GM12878 (cell line): ENCODE results near the gene CDSN. TPM values are rescaled to one million over a fixed set of nuclear protein-coding genes. Genes with fewer than 3 reads are reported as not detected.

Source experiments
- ATAC-seq: fragments of 200-7000 bp; cut with Tn5 transposase; 3 replicates; pipeline ENCODE4 v1.9.1; 2020; ENCODE audit warnings: mild to moderate bottlenecking, moderate library complexity
- BruUV-seq: library from RNA; stranded (reverse); fragments of 400-500 nt; replicated peaks from 2 replicates; lab custom pipeline; 2021; lab: Mats Ljungman, UMichigan
- CTCF ChIA-PET: fragments of 300-600 bp; sonication (Branson Sonifier 250); formaldehyde crosslinking; extraction: SDS; loops from one replicate; lab custom pipeline; 2021; ENCODE audit warnings: inconsistent platforms; lab: Yijun Ruan, JAX
- POLR2A ChIA-PET: fragments of 350-600 bp; formaldehyde crosslinking; extraction: SDS; loops from one replicate; lab custom pipeline; 2021; ENCODE audit warnings: inconsistent platforms; lab: Charles Lee
- RAD21 ChIA-PET: fragments of 300-600 bp; sonication (Branson Sonifier 250); formaldehyde crosslinking; loops from one replicate; lab custom pipeline; 2023; ENCODE audit warnings: antibody characterized with exemption; ENCODE audit not compliant: unreplicated experiment; lab: Charles Lee
- SMC1A ChIA-PET: fragments of 300-600 bp; sonication (Branson Sonifier 250); formaldehyde crosslinking; loops from one replicate; lab custom pipeline; 2023; ENCODE audit not compliant: unreplicated experiment, uncharacterized antibody; lab: Charles Lee
- DNase-seq: peaks from one replicate; pipeline ENCODE4 v3.0.0-alpha.2; 2011; ENCODE audit warnings: low read depth, low spot score
- FAIRE-seq: peaks from 3 replicates; lab custom pipeline; 2011; peaks lifted over from hg19 to GRCh38; lab: Jason Lieb, UNC
- H2AFZ ChIP-seq: 2 replicates; pipeline ENCODE4 v1.6.0; 2011; ENCODE audit warnings: low read depth, low read length, control low read depth; ENCODE audit not compliant: control insufficient read depth
- H3K27ac ChIP-seq: 2 replicates; pipeline ENCODE4 v1.5.1; 2011; ENCODE audit warnings: control low read depth; ENCODE audit not compliant: control insufficient read depth, insufficient read depth
- H3K27me3 ChIP-seq, 2 experiments: replicated peaks in 1 of 2; 2 replicates each; pipeline versions ENCODE4 v1.6.0 to v1.6.1; 2011; ENCODE audit warnings: low read length in 1 of 2; ENCODE audit not compliant: control insufficient read depth in 2 of 2, insufficient read depth in 2 of 2
- H3K36me3 ChIP-seq, 2 experiments: 2 replicates each; pipeline ENCODE4 v1.5.1; 2011; ENCODE audit warnings: low read length in 1 of 2; ENCODE audit not compliant: control insufficient read depth in 2 of 2, insufficient read depth in 2 of 2
- H3K4me1 ChIP-seq: 2 replicates; pipeline ENCODE4 v1.6.1; 2011; ENCODE audit warnings: mild to moderate bottlenecking, low read length, moderate library complexity, mixed read lengths; ENCODE audit not compliant: control insufficient read depth, insufficient read depth
- H3K4me2 ChIP-seq: 2 replicates; pipeline ENCODE4 v1.6.0; 2011; ENCODE audit warnings: control low read depth; ENCODE audit not compliant: control insufficient read depth, insufficient read depth
- H3K4me3 ChIP-seq: fragments of 200-600 bp; sonication (generic); 2 replicates; pipeline ENCODE4 v1.5.1; 2016
- H3K79me2 ChIP-seq: 2 replicates; pipeline ENCODE4 v1.6.0; 2011; ENCODE audit warnings: low read length; ENCODE audit not compliant: control insufficient read depth, insufficient read depth
- H3K9ac ChIP-seq: 2 replicates; pipeline ENCODE4 v1.8.0; 2011; ENCODE audit warnings: low read length, control low read depth, mixed read lengths; ENCODE audit not compliant: control insufficient read depth, insufficient read depth
- H3K9me3 ChIP-seq: replicated peaks from 3 replicates; pipeline ENCODE4 v1.5.1; 2011; ENCODE audit warnings: mild to moderate bottlenecking, low read length; ENCODE audit not compliant: control insufficient read depth, insufficient read depth
- H4K20me1 ChIP-seq: 2 replicates; pipeline ENCODE4 v1.6.0; 2011; ENCODE audit not compliant: control insufficient read depth, insufficient read depth
- ATF7 ChIP-seq: fragments of 450-650 bp; IDR thresholded peaks from 2 replicates; pipeline ENCODE4 v1.6.1; 2016; ENCODE audit warnings: low read depth, mild to moderate bottlenecking
- BMI1 ChIP-seq: fragments of 450-650 bp; IDR thresholded peaks from 2 replicates; pipeline ENCODE4 v1.6.1; 2016; ENCODE audit warnings: mild to moderate bottlenecking, moderate library complexity, borderline replicate concordance
- BRCA1 ChIP-seq: IDR thresholded peaks from 2 replicates; pipeline ENCODE4 v1.6.1; 2011; ENCODE audit warnings: low read depth, low read length, improper control_type of control experiment
- CBX5 ChIP-seq: sonication (generic); IDR thresholded peaks from 2 replicates; pipeline ENCODE4 v1.6.1; 2016; ENCODE audit warnings: low read depth, moderate library complexity, mild to moderate bottlenecking, inconsistent platforms
- CREB1 ChIP-seq: IDR thresholded peaks from 2 replicates; pipeline ENCODE4 v1.6.1; 2012; ENCODE audit warnings: low read depth, mild to moderate bottlenecking, inconsistent platforms
- EZH2 ChIP-seq: IDR thresholded peaks from 2 replicates; pipeline ENCODE4 v1.6.1; 2012; ENCODE audit warnings: low read depth, mild to moderate bottlenecking, control low read depth, inconsistent platforms, low read length, borderline replicate concordance; ENCODE audit not compliant: control insufficient read depth
- HCFC1 ChIP-seq: fragments of 150-350 bp; IDR thresholded peaks from 2 replicates; pipeline ENCODE4 v1.6.1; 2014; ENCODE audit warnings: low read length
- MEF2A ChIP-seq: IDR thresholded peaks from 2 replicates; pipeline ENCODE4 v1.6.1; 2011; ENCODE audit warnings: low read depth, mild to moderate bottlenecking, low read length, moderate library complexity; ENCODE audit not compliant: insufficient read depth
- NRF1 ChIP-seq: conservative IDR thresholded peaks from 2 replicates; pipeline ENCODE4 v1.6.1; 2011; ENCODE audit warnings: mild to moderate bottlenecking, low read depth, low read length, improper control_type of control experiment
- RB1 ChIP-seq: fragments of 450-650 bp; formaldehyde crosslinking; IDR thresholded peaks from 2 replicates; pipeline ENCODE4 v1.6.1; 2017; ENCODE audit warnings: mild to moderate bottlenecking, borderline replicate concordance
- SPI1 ChIP-seq: IDR thresholded peaks from 2 replicates; pipeline ENCODE4 v1.6.1; 2011; ENCODE audit warnings: low read depth, mild to moderate bottlenecking, low read length, moderate library complexity, borderline replicate concordance; ENCODE audit not compliant: insufficient read depth
- SREBF2 ChIP-seq: IDR thresholded peaks from 2 replicates; pipeline ENCODE4 v1.6.1; 2012; ENCODE audit warnings: mild to moderate bottlenecking, low read length
- STAT3 ChIP-seq: IDR thresholded peaks from 2 replicates; pipeline ENCODE4 v1.6.1; 2011; ENCODE audit warnings: low read depth, low read length, improper control_type of control experiment
- YBX1 ChIP-seq: fragments of 450-650 bp; IDR thresholded peaks from 2 replicates; pipeline ENCODE4 v1.6.1; 2016; ENCODE audit warnings: antibody characterized with exemption
- ZNF207 ChIP-seq: fragments of 450-650 bp; IDR thresholded peaks from 2 replicates; pipeline ENCODE4 v1.6.1; 2014; ENCODE audit warnings: antibody characterized with exemption, mild to moderate bottlenecking, borderline replicate concordance
- ZNF24 ChIP-seq: fragments of 450-650 bp; IDR thresholded peaks from 2 replicates; pipeline ENCODE4 v1.6.1; 2017; ENCODE audit warnings: antibody characterized with exemption, mild to moderate bottlenecking
- WGBS: methylation state at CpG from one replicate; pipeline ENCODE4 v1.1.6; 2016; ENCODE audit warnings: low lambda C conversion rate; ENCODE audit not compliant: insufficient replicate concordance, insufficient coverage; ENCODE audit errors: missing lambda C conversion rate; 5-methylcytosine and 5-hydroxymethylcytosine counted together
- in situ Hi-C: fragments of 300-500 bp; cut with MboI; formaldehyde crosslinking; loops from 9 replicates; pipeline ENCODE4 v1.14.3; 2018; ENCODE audit warnings: mixed read lengths
- intact Hi-C: fragments of 100-400 bp; cut with micrococcal nuclease; formaldehyde crosslinking; loops from one replicate; pipeline ENCODE4 v1.14.2; 2022; ENCODE audit not compliant: unreplicated experiment
- polyA plus RNA-seq, 11 experiments: library from polyadenylated mRNA; depleted of rRNA in 4 of 11; unstranded in 6 of 11; stranded (reverse) in 5 of 11; fragments of >200 nt; fragmentation: Nextera tagmentation in 4 of 11; fragmentation: Illumina TruSeq in 1 of 11; extraction: Ambion mirVana in 4 of 11; extraction: Trizol in 1 of 11; gene quantifications; 1 replicate in 1 of 11; 2 replicates in 10 of 11; pipeline versions ENCODE4 v1.2.1 to v1.2.3, GENCODE V29; 2011 to 2016; ENCODE audit warnings: inconsistent platforms in 2 of 11, missing spikeins in 2 of 11, low read depth in 1 of 11
- total RNA-seq, 4 experiments: library from RNA; depleted of rRNA in 3 of 4; stranded (reverse); fragments of >200 nt in 3 of 4; fragmentation: Illumina TruSeq in 1 of 4; extraction: Trizol in 1 of 4; gene quantifications; 2 replicates each; pipeline versions ENCODE4 v1.2.1 to v1.2.3, GENCODE V29; 2013 to 2021
- TF ChIP-seq, protein P1 (sequence below): fragments of 450-650 bp; formaldehyde crosslinking; IDR thresholded peaks from 2 replicates; pipeline ENCODE4 v1.4.0; 2022; ENCODE audit warnings: mild to moderate bottlenecking, moderate library complexity
- TF ChIP-seq, protein P2 (sequence below): fragments of 450-650 bp; IDR thresholded peaks from 2 replicates; pipeline ENCODE4 v1.6.1; 2017; ENCODE audit warnings: borderline replicate concordance
- TF ChIP-seq, protein P3 (sequence below): fragments of 450-650 bp; IDR thresholded peaks from 2 replicates; pipeline ENCODE4 v1.6.1; 2016; ENCODE audit warnings: mild to moderate bottlenecking

The CDSN gene
- total and polyA plus RNA-seq, 10 of the 15 experiments (the other 5 are each of a cell fraction or from before 2014, with no cell fraction given), result 0.01 TPM; not detected in 9

DNA sequence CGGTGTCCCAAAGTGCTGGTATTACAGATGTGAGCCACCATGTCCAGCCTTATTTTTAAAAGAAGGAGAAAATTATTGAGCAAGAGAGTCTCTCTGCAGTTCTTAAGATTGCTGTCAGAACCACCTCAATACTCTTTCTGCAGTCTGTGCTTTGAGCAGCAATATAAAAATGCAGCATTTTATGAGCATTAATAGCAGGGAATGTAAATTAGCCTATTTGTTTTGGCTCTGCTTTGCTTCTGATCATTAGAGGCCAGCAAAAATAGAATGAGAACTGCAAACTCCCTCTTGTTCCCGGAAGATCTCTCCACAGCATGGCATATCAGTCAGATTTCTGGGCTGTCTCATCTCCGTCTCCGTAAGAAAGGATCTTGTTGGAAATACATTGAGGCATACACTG is 43.6 kb downstream of the CDSN start:
- Histone ChIP-seq H3K36me3 (no peaks in the 10 kb centered on the region), H3K27ac (no peak overlapping the region), H3K9me3 (no peaks in the 10 kb centered on the region), H3K27me3 (no peaks in the 10 kb centered on the region), H3K4me2 (no peak overlapping the region), H3K4me3 (no peak overlapping the region), H3K9ac (no peak overlapping the region), H2AFZ (no peak overlapping the region), H3K79me2 (no peaks in the 10 kb centered on the region), H3K4me1 (no peaks in the 10 kb centered on the region; the same call in 1 of the 2 replicates), H4K20me1 (no peaks in the 10 kb centered on the region)
- in situ Hi-C loops (loop anchor here (5.0 kb wide), 2 partner anchors 159 to 249 kb away; no protein-coding TSS in a partner anchor), intact Hi-C loops (no loop called here)
- BruUV-seq, result no TSS peak
- RAD21 ChIA-PET, result no interaction called here
- ATAC-seq (no peak), FAIRE-seq (no peak), DNase-seq (no peak)
- SMC1A ChIA-PET, result interaction anchor here (3.0 kb wide), 1 partner anchor 11 kb away, joined by 11 read pairs; no protein-coding TSS in a partner anchor
- 57% methylated on average over 4 of the region's 4 CpGs for WGBS
- POLR2A ChIA-PET, result no interaction called here
- CTCF ChIA-PET, result interaction anchor here (3.5 kb wide), 1 partner anchor 10 kb away, joined by 26 read pairs; no protein-coding TSS in a partner anchor
- no peak for TF ChIP-seq ZNF24
- TF ChIP-seq, protein P1, sequence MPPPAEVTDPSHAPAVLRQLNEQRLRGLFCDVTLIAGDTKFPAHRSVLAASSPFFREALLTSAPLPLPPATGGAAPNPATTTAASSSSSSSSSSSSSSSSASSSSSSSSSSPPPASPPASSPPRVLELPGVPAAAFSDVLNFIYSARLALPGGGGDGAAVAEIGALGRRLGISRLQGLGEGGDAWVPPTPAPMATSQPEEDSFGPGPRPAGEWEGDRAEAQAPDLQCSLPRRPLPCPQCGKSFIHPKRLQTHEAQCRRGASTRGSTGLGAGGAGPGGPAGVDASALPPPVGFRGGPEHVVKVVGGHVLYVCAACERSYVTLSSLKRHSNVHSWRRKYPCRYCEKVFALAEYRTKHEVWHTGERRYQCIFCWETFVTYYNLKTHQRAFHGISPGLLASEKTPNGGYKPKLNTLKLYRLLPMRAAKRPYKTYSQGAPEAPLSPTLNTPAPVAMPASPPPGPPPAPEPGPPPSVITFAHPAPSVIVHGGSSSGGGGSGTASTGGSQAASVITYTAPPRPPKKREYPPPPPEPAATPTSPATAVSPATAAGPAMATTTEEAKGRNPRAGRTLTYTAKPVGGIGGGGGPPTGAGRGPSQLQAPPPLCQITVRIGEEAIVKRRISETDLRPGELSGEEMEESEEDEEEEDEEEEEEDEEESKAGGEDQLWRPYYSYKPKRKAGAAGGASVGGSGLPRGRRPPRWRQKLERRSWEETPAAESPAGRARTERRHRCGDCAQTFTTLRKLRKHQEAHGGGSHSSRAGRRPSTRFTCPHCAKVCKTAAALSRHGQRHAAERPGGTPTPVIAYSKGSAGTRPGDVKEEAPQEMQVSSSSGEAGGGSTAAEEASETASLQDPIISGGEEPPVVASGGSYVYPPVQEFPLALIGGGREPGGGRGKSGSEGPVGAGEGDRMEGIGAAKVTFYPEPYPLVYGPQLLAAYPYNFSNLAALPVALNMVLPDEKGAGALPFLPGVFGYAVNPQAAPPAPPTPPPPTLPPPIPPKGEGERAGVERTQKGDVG (CRISPR knock-in tag), result no peak
- no peak for TF ChIP-seq SPI1
- TF ChIP-seq ATF7, result no peak
- TF ChIP-seq CREB1, result no peak
- TF ChIP-seq RB1, result no peak
- TF ChIP-seq BRCA1, result no peak
- TF ChIP-seq, protein P2, sequence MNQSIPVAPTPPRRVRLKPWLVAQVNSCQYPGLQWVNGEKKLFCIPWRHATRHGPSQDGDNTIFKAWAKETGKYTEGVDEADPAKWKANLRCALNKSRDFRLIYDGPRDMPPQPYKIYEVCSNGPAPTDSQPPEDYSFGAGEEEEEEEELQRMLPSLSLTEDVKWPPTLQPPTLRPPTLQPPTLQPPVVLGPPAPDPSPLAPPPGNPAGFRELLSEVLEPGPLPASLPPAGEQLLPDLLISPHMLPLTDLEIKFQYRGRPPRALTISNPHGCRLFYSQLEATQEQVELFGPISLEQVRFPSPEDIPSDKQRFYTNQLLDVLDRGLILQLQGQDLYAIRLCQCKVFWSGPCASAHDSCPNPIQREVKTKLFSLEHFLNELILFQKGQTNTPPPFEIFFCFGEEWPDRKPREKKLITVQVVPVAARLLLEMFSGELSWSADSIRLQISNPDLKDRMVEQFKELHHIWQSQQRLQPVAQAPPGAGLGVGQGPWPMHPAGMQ, result no peak
- TF ChIP-seq BMI1, result no peak
- no peak for TF ChIP-seq CBX5
- no peak for TF ChIP-seq ZNF207
- no peak for TF ChIP-seq MEF2A
- no peak for TF ChIP-seq NRF1
- no peak for TF ChIP-seq HCFC1
- TF ChIP-seq YBX1, result no peak
- no peak for TF ChIP-seq SREBF2
- TF ChIP-seq STAT3, result no peak
- TF ChIP-seq, protein P3, sequence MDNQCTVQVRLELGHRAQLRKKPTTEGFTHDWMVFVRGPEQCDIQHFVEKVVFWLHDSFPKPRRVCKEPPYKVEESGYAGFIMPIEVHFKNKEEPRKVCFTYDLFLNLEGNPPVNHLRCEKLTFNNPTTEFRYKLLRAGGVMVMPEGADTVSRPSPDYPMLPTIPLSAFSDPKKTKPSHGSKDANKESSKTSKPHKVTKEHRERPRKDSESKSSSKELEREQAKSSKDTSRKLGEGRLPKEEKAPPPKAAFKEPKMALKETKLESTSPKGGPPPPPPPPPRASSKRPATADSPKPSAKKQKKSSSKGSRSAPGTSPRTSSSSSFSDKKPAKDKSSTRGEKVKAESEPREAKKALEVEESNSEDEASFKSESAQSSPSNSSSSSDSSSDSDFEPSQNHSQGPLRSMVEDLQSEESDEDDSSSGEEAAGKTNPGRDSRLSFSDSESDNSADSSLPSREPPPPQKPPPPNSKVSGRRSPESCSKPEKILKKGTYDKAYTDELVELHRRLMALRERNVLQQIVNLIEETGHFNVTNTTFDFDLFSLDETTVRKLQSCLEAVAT, result no peak
- no peak for TF ChIP-seq EZH2
